Transverse colon (tissue), 4 donors: Measurements from ENCODE around the gene THY1. TPM values are rescaled to one million over a fixed set of nuclear protein-coding genes. Genes with fewer than 3 reads are reported as not detected.

ENCODE experiments used
- DNase-seq: peaks from one replicate; pipeline ENCODE4 v3.0.0-alpha.2; 2019
- H3K27ac ChIP-seq, 4 donors: fragments of 200-600 bp; sonication (generic); 2 replicates each; pipeline ENCODE4 v1.5.1; 2016 to 2018; ENCODE audit warnings: inconsistent platforms in 4 of 4
- H3K27me3 ChIP-seq: fragments of 200-600 bp; sonication (generic); 2 replicates; pipeline ENCODE4 v1.5.1; 2017; ENCODE audit warnings: inconsistent platforms
- H3K36me3 ChIP-seq, 4 donors: fragments of 200-600 bp; sonication (generic); 2 replicates each; pipeline ENCODE4 v1.5.1; 2017 to 2019; ENCODE audit warnings: inconsistent platforms in 4 of 4
- H3K4me1 ChIP-seq, 4 donors: fragments of 200-600 bp; sonication (generic); 2 replicates each; pipeline ENCODE4 v1.5.1; 2017 to 2020; ENCODE audit warnings: inconsistent platforms in 4 of 4
- H3K4me3 ChIP-seq, 4 donors: fragments of 200-600 bp; sonication (generic); 1 replicate in 1 of 4; 2 replicates in 3 of 4; pipeline versions ENCODE4 v1.5.1 to v1.6.1; 2017 to 2019; ENCODE audit warnings: inconsistent platforms in 4 of 4
- H3K9me3 ChIP-seq, 2 donors: fragments of 200-600 bp; sonication (generic); 2 replicates each; pipeline ENCODE4 v1.5.1; 2017 to 2019; ENCODE audit warnings: inconsistent platforms in 2 of 2
- CTCF ChIP-seq, 5 experiments: fragments of 200-600 bp in 3 of 5; fragments of 450-650 bp in 2 of 5; sonication (generic) in 3 of 5; IDR thresholded peaks; 1 replicate in 2 of 5; 2 replicates in 3 of 5; pipeline ENCODE4 v1.5.1; 2016 to 2017; ENCODE audit warnings: antibody characterized with exemption in 5 of 5, inconsistent platforms in 3 of 5, mild to moderate bottlenecking in 2 of 5, moderate library complexity in 1 of 5
- EP300 ChIP-seq: sonication (generic); formaldehyde crosslinking; IDR thresholded peaks from one replicate; pipeline ENCODE4 v1.6.1; 2017; ENCODE audit warnings: antibody characterized with exemption, low read depth
- POLR2A ChIP-seq: fragments of 450-650 bp; IDR thresholded peaks from one replicate; pipeline ENCODE4 v1.6.1; 2016; ENCODE audit warnings: antibody characterized with exemption, mild to moderate bottlenecking, moderate library complexity
- POLR2AphosphoS5 ChIP-seq, 3 donors: sonication (generic); formaldehyde crosslinking; IDR thresholded peaks; one replicate each; pipeline ENCODE4 v1.6.1; 2016; ENCODE audit warnings: antibody characterized with exemption in 3 of 3
- WGBS, 2 donors: methylation state at CpG; one replicate each; pipeline ENCODE4 v1.1.5; 2018; ENCODE audit warnings: low coverage in 1 of 2; 5-methylcytosine and 5-hydroxymethylcytosine counted together
- in situ Hi-C, 4 donors: fragments of 200-750 bp; cut with MboI; loops; one replicate each; pipeline versions ENCODE4 v1.15.0 to v1.15.1; 2017; ENCODE audit warnings: low sequenced_read_pairs in 3 of 4, low pct_ligation_motif_present in 1 of 4, low pct_unique_long_range_greater_than_20kb in 1 of 4
- intact Hi-C: fragments of 100-400 bp; cut with DNase I; formaldehyde crosslinking; loops from one replicate; pipeline ENCODE4 v1.15.1; 2023; ENCODE audit warnings: low total_unique reads
- total RNA-seq, 4 donors: library from RNA; depleted of rRNA; stranded (reverse); fragments of >200 nt; gene quantifications; one replicate each; pipeline ENCODE4 v1.1.0, GENCODE V29; 2016

THY1 gene
- total RNA-seq, 4 donors from 2014 or later, result 5.6 to 17.6 (median 12.8) TPM

GRCh38 chr11:119372260-119373058, 50.5 kb downstream of the THY1 start:
- Histone ChIP-seq H3K4me3 (no peak overlapping the region), H3K27me3 (no peaks in the 10 kb centered on the region), H3K36me3 (no peaks in the 10 kb centered on the region), H3K4me1 (peaks cover 27 to 59% (median 44%) of the 10 kb centered on the region in 4 donors), H3K9me3 (no peaks in the 10 kb centered on the region), H3K27ac (no peak overlapping the region)
- 88% methylated on average over 16 of the region's 26 CpGs; no CpG with 5 or more reads in 1 of the 2 donors for WGBS, 2 donors
- in situ Hi-C loops, result no loop called here
- intact Hi-C loops, result no loop called here
- DNase-seq, result no peak
- TF ChIP-seq POLR2AphosphoS5 (IDR thresholded peaks at IDR 0.05), result no peak
- no peak for TF ChIP-seq CTCF (IDR thresholded peaks at IDR 0.05)
- TF ChIP-seq POLR2A, result no peak
- TF ChIP-seq EP300, result no peak

GRCh38 chr11:119371778-119372182, 51.2 kb downstream of the THY1 start:
- no peak for DNase-seq
- in situ Hi-C loops, result no loop called here
- peaks cover 34 to 65% (median 51%) of the 10 kb centered on the region in 4 donors for H3K4me1 ChIP-seq
- TF ChIP-seq CTCF (IDR thresholded peaks at IDR 0.05) (peak in 1 of 5 experiments; percentile 23), POLR2A (no peak), EP300 (no peak)
- no peaks in the 10 kb centered on the region for H3K27me3 ChIP-seq
- no peaks in the 10 kb centered on the region for H3K36me3 ChIP-seq
- intact Hi-C loops, result no loop called here
- H3K9me3 ChIP-seq, result no peaks in the 10 kb centered on the region
- H3K4me3 ChIP-seq, result no peak overlapping the region
- WGBS, 2 donors, result 67% methylated on average over 8 of the region's 8 CpGs; no CpG with 5 or more reads in 1 of the 2 donors
- no peak overlapping the region for H3K27ac ChIP-seq

GRCh38 chr11:119371067-119371601, 51.8 kb downstream of the THY1 start:
- Histone ChIP-seq H3K4me1 (peaks cover 38 to 68% (median 55%) of the 10 kb centered on the region in 4 donors), H3K4me3 (no peak overlapping the region), H3K27ac (peak overlapping the region; percentile 80 to 88 (median 86)), H3K36me3 (no peaks in the 10 kb centered on the region), H3K9me3 (no peaks in the 10 kb centered on the region), H3K27me3 (no peaks in the 10 kb centered on the region)
- intact Hi-C loops (no loop called here), in situ Hi-C loops (no loop called here)
- DNase-seq, result no peak
- TF ChIP-seq POLR2A (no peak), POLR2AphosphoS5 (IDR thresholded peaks at IDR 0.05) (no peak), EP300 (no peak), CTCF (IDR thresholded peaks at IDR 0.05) (no peak)
- 40 to 85% methylated on average over 1 to 8 of the region's 8 CpGs for WGBS, 2 donors

- no peak overlapping the region for H3K4me3 ChIP-seq
- no peaks in the 10 kb centered on the region for H3K27me3 ChIP-seq
- in situ Hi-C loops, result no loop called here
- TF ChIP-seq POLR2AphosphoS5 (IDR thresholded peaks at IDR 0.05) (peak in 2 of 3 donors; percentile 43 to 65), POLR2A (no peak)
- peak overlapping the region; percentile 80 to 88 (median 86) for H3K27ac ChIP-seq
- peak; percentile 40 for DNase-seq
- H3K4me1 ChIP-seq, result peaks cover 38 to 69% (median 59%) of the 10 kb centered on the region in 4 donors
- intact Hi-C loops, result no loop called here
- 55% methylated on average over 4 to 8 of the region's 8 CpGs for WGBS, 2 donors
- H3K36me3 ChIP-seq, result no peaks in the 10 kb centered on the region
- no peaks in the 10 kb centered on the region for H3K9me3 ChIP-seq
Observed at GRCh38 chr11:119370486-119371046, 52.4 kb downstream of the THY1 start.
